Hematopoietic multipotent progenitor cell treated with erythropoietin and hydrocortisone succinate and interleukin-3 and kit ligand, for 4 days (in vitro differentiated cells): ENCODE results near the gene ABCC3.

ENCODE experiments used
- DNase-seq: peaks from one replicate; pipeline ENCODE4 v3.0.0-alpha.2; 2015

The ABCC3 gene

DNA sequence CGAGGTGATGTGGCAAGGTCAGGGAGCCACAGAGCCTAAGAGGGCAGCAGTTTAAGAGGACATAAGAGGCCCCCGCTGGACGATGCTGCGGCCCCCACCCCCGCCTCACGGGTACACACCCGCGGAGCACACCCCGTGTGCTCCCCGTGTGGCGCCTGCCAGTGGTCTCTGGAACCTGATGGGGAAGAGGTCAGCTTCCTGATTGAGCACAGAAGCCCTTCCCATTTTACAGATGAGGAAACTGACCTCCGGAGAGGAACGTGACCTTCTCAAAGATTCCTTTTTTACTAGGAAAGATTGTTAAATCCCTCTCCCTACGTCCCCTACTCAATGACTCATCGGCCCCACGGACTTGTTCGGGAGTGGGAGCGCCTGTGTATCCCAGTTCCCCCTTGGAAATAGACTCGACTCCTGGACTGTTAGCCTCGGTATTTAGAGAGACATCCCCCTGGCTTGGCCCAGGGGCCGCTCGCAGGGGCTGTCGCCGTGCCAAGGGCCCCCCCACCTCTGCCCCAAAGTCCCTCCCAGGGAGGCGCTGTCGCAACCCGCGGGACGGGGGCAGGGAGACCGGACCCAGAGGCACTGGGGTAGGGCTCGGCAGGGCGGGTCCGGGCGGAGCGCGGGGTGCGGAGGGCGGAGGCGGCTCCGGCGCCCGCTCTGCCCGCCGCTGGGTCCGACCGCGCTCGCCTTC is at the start of gene ABCC3:
Gene ABCC3, plus strand, starts transcription at position 658 of the 691 bp plus-strand sequence. CDS start 56 bp downstream, outside the sequence.
- DNase-seq, result peak; percentile 40

DNA sequence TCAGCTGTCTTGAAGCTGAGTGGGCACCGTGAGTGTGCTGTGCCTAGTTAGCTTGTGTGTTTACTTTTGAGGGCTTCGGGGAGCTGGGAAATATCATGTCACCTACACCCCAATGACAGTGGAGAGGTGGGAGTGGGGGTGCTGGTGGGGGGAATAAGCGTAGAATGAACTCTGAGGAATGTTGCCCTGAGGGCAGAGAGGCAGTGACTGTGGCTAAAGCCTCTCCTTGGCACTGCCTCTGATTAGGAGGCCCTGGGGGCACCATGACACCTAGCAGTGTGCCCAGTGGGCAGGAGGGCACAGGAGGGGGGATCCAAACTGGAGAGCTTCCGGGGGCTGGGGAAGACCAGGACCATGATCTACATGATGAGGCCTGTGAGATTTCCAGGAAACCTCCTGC is 49.3 kb upstream of the ABCC3 start:
- no peak for DNase-seq

- no peak for DNase-seq
Observed at GRCh38 chr17:50585891-50586290, 48.8 kb upstream of the ABCC3 start.

- DNase-seq, result no peak
Observed at GRCh38 chr17:50586421-50587247, 48.0 kb upstream of the ABCC3 start.

DNA sequence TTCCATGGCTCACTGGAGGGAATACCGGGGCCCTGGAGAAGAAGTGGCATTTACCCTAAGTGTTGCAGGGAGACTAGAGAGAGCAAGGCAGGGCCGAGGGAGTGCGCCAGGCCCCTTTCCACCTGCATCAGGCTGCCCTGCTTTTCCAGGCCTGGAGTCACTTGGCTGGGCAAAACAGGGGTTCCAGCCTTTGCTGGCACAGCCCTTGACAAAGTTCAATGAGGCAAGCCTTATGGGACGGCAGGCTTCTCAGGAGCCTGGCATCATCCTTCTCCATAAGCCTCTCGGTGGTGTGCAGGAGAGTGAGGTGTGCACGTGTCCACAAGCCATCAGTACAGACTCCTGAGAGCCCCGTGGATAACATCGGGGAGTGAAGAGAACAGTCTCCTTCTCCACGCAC is 47.1 kb upstream of the ABCC3 start:
- no peak for DNase-seq

GRCh38 chr17:50588391-50589049 is 46.2 kb upstream of the ABCC3 start:
- no peak for DNase-seq

- no peak for DNase-seq
Observed at GRCh38 chr17:50589095-50589705, 45.5 kb upstream of the ABCC3 start.

DNA sequence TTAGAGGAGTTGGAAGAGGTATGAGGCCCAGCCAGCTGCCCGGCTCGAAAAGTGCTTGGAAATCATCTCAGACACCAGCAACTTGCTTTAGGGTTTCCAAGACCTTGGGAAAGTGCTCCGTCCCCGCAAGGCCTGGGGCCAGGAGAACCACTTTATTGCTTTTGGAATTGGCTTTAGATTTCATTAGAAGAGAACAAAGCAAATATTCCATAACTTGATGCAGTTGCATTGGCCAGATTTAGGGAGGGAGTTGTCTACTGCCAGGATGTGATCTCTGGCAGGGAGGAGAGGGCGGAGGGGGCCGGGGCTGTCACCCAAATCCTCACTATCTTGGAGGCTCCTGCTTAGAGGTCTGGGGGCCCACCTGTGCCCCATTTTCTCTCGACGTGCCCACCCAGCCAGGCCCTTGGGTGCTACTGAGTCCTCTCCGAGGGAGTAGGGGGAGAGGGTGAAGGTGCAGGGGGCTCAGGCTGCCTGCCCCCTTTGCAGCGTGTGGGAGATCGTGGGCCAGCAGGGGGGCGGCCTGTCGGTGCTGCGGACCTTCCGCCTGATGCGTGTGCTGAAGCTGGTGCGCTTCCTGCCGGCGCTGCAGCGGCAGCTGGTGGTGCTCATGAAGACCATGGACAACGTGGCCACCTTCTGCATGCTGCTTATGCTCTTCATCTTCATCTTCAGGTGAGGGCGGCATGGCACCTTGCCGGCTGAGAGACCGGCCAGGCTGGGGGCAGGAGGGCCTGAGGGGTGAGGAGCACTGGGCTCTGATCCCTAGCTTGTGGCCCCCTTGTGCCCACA is 43.5 kb upstream of the ABCC3 start:
- DNase-seq, result no peak

GRCh38 chr17:50593321-50593720 is 41.4 kb upstream of the ABCC3 start:
- no peak for DNase-seq

- DNase-seq, result no peak
Observed at GRCh38 chr17:50594128-50594823, 40.4 kb upstream of the ABCC3 start.

- DNase-seq, result no peak
Observed at GRCh38 chr17:50594892-50595291, 39.8 kb upstream of the ABCC3 start.

- DNase-seq, result peak; percentile 20
Observed at GRCh38 chr17:50596191-50597037, 38.3 kb upstream of the ABCC3 start.

- no peak for DNase-seq
Observed at GRCh38 chr17:50598487-50598886, 36.2 kb upstream of the ABCC3 start.

DNA sequence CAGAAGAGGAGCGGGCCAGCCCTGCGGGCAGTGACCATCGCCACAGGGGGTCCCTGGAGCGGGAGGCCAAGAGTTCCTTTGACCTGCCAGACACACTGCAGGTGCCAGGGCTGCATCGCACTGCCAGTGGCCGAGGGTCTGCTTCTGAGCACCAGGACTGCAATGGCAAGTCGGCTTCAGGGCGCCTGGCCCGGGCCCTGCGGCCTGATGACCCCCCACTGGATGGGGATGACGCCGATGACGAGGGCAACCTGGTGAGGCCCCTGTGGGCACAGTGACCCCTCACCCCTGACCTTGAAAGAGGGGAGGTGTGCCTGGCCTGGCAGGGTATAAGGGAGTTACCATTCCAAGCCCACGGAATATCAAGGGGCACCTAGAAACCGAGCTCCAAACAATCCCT is 35.1 kb upstream of the ABCC3 start:
- no peak for DNase-seq

- DNase-seq, result no peak
Observed at GRCh38 chr17:50601823-50602375, 32.8 kb upstream of the ABCC3 start.

- no peak for DNase-seq
Observed at GRCh38 chr17:50602836-50603235, 31.8 kb upstream of the ABCC3 start.

GRCh38 chr17:50603340-50603739 is 31.3 kb upstream of the ABCC3 start:
- peak; percentile 53 for DNase-seq

DNA sequence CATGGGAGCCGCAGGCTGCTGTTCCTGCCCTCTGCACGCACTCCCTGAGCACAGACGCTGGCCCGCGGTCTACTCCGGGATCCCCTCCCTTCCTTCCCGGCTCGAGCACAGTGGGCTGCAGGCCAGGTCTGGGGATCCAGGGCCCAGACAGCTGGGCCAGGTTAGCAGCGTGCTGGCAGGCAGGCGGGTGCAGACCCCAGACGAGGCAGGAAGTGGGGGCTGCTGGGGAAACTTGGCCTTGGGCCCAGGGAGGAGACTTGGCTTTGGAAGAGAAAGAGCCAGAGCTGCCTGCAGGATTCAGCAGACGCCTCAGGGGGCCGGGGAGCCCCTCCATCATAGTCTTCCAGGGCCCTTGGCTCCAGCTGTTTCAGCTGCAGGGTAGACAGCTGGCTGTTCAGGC is 30.2 kb upstream of the ABCC3 start:
- no peak for DNase-seq

- no peak for DNase-seq
Observed at GRCh38 chr17:50605429-50605828, 29.3 kb upstream of the ABCC3 start.

DNA sequence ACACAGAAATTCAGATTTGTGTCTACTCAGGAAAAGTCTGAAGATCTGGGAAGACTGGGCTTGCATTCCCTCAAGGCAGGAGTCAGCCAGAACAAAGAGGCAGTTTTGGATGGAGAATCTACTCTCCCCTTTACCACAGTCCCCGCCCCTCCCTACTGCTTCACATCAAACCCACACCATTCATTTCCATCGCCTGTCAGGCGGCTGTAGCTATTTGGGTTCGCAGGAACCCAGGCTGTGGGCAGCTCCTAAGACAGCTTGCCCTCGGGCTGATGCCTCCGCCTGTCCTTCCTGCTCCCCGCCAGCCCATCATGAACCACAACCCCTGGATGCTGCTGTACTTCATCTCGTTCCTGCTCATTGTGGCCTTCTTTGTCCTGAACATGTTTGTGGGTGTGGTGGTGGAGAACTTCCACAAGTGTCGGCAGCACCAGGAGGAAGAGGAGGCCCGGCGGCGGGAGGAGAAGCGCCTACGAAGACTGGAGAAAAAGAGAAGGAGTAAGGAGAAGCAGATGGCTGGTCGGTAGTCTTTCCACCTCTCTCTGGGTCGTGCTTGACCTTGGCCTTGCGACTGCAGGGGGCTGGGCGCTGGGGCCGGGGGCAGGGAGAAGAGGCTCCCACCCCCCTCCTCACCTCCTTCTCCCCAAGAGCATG is 27.0 kb upstream of the ABCC3 start:
- DNase-seq, result no peak
